ENCODE data around the gene DMD.

Gene DMD

DNA sequence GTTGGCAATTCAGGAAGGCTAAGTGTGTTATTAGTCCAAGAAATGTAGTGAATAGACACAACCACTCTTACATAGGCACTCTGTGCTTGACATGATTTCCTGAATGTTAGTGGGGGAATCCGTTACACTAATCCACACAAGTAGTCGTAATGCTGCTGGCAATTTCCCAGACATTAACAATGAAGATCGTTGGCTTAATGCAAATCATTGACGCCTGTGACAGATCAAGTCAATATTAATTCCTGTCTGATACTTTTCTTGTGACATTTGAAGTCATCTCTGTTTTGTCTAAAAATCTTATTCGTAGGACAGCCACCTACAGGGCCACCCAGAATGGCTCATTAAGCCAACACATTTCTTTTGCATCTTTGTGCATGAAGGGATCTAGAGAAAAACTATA, 1200.4 kb downstream of the DMD start:
- no peak overlapping the region for H2AFZ ChIP-seq (ENCODE audit: low read depth, low read length)
- H3K27ac ChIP-seq (ENCODE audit: low read length), result no peak overlapping the region

GRCh38 chrX:32010212-32010611, 1201.1 kb downstream of the DMD start:
- H3K4me3 ChIP-seq (ENCODE audit: low read depth in 1 of 2, low read length in 2 of 2), result no peak overlapping the region
- no peak overlapping the region for H2AFZ ChIP-seq (ENCODE audit: low read depth, low read length)
- no peaks in the 10 kb centered on the region for H3K4me1 ChIP-seq (ENCODE audit: insufficient read depth, low read length)
- H3K27me3 ChIP-seq (ENCODE audit: insufficient read depth, low read length, poor library complexity), result no peaks in the 10 kb centered on the region
- no peaks in the 10 kb centered on the region for H3K36me3 ChIP-seq (ENCODE audit: insufficient read depth, low read length)
- ATAC-seq (ENCODE audit: insufficient read depth, low read depth), result no peak
- no peak overlapping the region for H3K4me2 ChIP-seq (ENCODE audit: insufficient read depth, low read length)
- H3K79me2 ChIP-seq (ENCODE audit: insufficient read depth, low read length), result no peaks in the 10 kb centered on the region
- H4K20me1 ChIP-seq (ENCODE audit: insufficient read depth, low read length), result no peaks in the 10 kb centered on the region
- H3K9ac ChIP-seq (ENCODE audit: low read depth, low read length), result no peak overlapping the region
- no peak for TF ChIP-seq CTCF (IDR thresholded peaks at IDR 0.05; ENCODE audit: borderline replicate concordance, extremely low read depth, low read length, poor library complexity, severe bottlenecking)
- no peak for TF ChIP-seq EZH2 (IDR thresholded peaks at IDR 0.05; ENCODE audit: borderline replicate concordance, low read depth, low read length, severe bottlenecking)
- DNase-seq, result no peak
- no peaks in the 10 kb centered on the region for H3K9me3 ChIP-seq (ENCODE audit: insufficient read depth, low read length, severe bottlenecking)
- H3K27ac ChIP-seq (ENCODE audit: low read length), result no peak overlapping the region

More for the DNA sequence above, 1200.4 kb downstream of the DMD start:
- TF ChIP-seq EZH2 (IDR thresholded peaks at IDR 0.05; ENCODE audit: borderline replicate concordance, low read depth, low read length, severe bottlenecking), result no peak
- TF ChIP-seq CTCF (IDR thresholded peaks at IDR 0.05; ENCODE audit: borderline replicate concordance, extremely low read depth, low read length, poor library complexity, severe bottlenecking), result no peak
- no peak for DNase-seq
- Histone ChIP-seq H3K4me1 (ENCODE audit: insufficient read depth, low read length) (no peaks in the 10 kb centered on the region), H3K27me3 (ENCODE audit: insufficient read depth, low read length, poor library complexity) (no peaks in the 10 kb centered on the region), H3K9me3 (ENCODE audit: insufficient read depth, low read length, severe bottlenecking) (no peaks in the 10 kb centered on the region), H3K79me2 (ENCODE audit: insufficient read depth, low read length) (no peaks in the 10 kb centered on the region), H3K4me3 (ENCODE audit: low read depth in 1 of 2, low read length in 2 of 2) (no peak overlapping the region), H3K36me3 (ENCODE audit: insufficient read depth, low read length) (no peaks in the 10 kb centered on the region), H3K4me2 (ENCODE audit: insufficient read depth, low read length) (no peak overlapping the region), H3K9ac (ENCODE audit: low read depth, low read length) (no peak overlapping the region), H4K20me1 (ENCODE audit: insufficient read depth, low read length) (no peaks in the 10 kb centered on the region)
- no peak for ATAC-seq (ENCODE audit: insufficient read depth, low read depth)

- Histone ChIP-seq H3K79me2 (ENCODE audit: insufficient read depth, low read length) (no peaks in the 10 kb centered on the region), H3K4me3 (ENCODE audit: low read depth in 1 of 2, low read length in 2 of 2) (no peak overlapping the region)
- no peak for TF ChIP-seq EZH2 (IDR thresholded peaks at IDR 0.05; ENCODE audit: borderline replicate concordance, low read depth, low read length, severe bottlenecking)
- no peak for TF ChIP-seq CTCF (IDR thresholded peaks at IDR 0.05; ENCODE audit: borderline replicate concordance, extremely low read depth, low read length, poor library complexity, severe bottlenecking)
Measured at GRCh38 chrX:31993637-31994036, 1217.7 kb downstream of the DMD start.

GRCh38 chrX:31988975-31989374, 1222.4 kb downstream of the DMD start:
- Histone ChIP-seq H2AFZ (ENCODE audit: low read depth, low read length) (no peak overlapping the region), H3K4me2 (ENCODE audit: insufficient read depth, low read length) (no peak overlapping the region), H3K36me3 (ENCODE audit: insufficient read depth, low read length) (no peaks in the 10 kb centered on the region), H3K27me3 (ENCODE audit: insufficient read depth, low read length, poor library complexity) (no peaks in the 10 kb centered on the region), H3K4me1 (ENCODE audit: insufficient read depth, low read length) (no peaks in the 10 kb centered on the region), H4K20me1 (ENCODE audit: insufficient read depth, low read length) (no peaks in the 10 kb centered on the region), H3K9me3 (ENCODE audit: insufficient read depth, low read length, severe bottlenecking) (no peaks in the 10 kb centered on the region), H3K4me3 (ENCODE audit: low read depth in 1 of 2, low read length in 2 of 2) (no peak overlapping the region), H3K79me2 (ENCODE audit: insufficient read depth, low read length) (no peaks in the 10 kb centered on the region), H3K27ac (ENCODE audit: low read length) (no peak overlapping the region), H3K9ac (ENCODE audit: low read depth, low read length) (no peak overlapping the region)
- no peak for TF ChIP-seq EZH2 (IDR thresholded peaks at IDR 0.05; ENCODE audit: borderline replicate concordance, low read depth, low read length, severe bottlenecking)
- no peak for TF ChIP-seq CTCF (IDR thresholded peaks at IDR 0.05; ENCODE audit: borderline replicate concordance, extremely low read depth, low read length, poor library complexity, severe bottlenecking)
- ATAC-seq (ENCODE audit: insufficient read depth, low read depth) (no peak), DNase-seq (no peak)

More at GRCh38 chrX:31993637-31994036, 1217.7 kb downstream of the DMD start:
- Histone ChIP-seq H4K20me1 (ENCODE audit: insufficient read depth, low read length) (no peaks in the 10 kb centered on the region), H3K4me2 (ENCODE audit: insufficient read depth, low read length) (no peak overlapping the region), H3K27me3 (ENCODE audit: insufficient read depth, low read length, poor library complexity) (no peaks in the 10 kb centered on the region), H3K27ac (ENCODE audit: low read length) (no peak overlapping the region), H3K9me3 (ENCODE audit: insufficient read depth, low read length, severe bottlenecking) (no peaks in the 10 kb centered on the region), H3K36me3 (ENCODE audit: insufficient read depth, low read length) (no peaks in the 10 kb centered on the region), H3K4me1 (ENCODE audit: insufficient read depth, low read length) (no peaks in the 10 kb centered on the region), H2AFZ (ENCODE audit: low read depth, low read length) (no peak overlapping the region), H3K9ac (ENCODE audit: low read depth, low read length) (no peak overlapping the region)
- ATAC-seq (ENCODE audit: insufficient read depth, low read depth), result no peak
- DNase-seq, result no peak

Data from DND-41 (cell line).